ENCODE measurements around the gene LHCGR.
A peak's percentile ranks its signal among the peaks of the same experiment; 100 is the strongest.

Gene LHCGR

DNA sequence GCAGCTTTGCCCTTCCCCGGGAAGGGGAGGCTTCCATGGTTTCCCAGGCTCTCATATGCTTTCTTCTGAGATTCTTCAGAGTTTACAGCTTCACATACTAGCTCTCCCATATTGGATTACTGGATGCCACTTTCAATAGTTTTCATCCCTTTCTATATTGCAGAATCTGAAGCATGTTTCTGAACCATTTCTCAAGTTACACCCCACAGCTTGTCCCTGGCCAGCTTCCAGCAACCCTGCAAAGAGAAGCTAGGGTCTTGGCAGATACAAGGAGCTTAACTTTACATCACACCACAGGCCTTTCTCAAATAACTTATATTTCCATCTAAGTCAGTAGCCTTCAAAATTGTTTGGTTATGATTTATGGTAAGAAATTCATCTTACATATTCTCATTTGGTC lies 39.6 kb downstream of the LHCGR start:
- no peak overlapping the region for H3K4me3 ChIP-seq (ENCODE audit: low read depth, low read length)
- DNase-seq (ENCODE audit: low read depth): peak; percentile 63
- TF ChIP-seq, protein P1, sequence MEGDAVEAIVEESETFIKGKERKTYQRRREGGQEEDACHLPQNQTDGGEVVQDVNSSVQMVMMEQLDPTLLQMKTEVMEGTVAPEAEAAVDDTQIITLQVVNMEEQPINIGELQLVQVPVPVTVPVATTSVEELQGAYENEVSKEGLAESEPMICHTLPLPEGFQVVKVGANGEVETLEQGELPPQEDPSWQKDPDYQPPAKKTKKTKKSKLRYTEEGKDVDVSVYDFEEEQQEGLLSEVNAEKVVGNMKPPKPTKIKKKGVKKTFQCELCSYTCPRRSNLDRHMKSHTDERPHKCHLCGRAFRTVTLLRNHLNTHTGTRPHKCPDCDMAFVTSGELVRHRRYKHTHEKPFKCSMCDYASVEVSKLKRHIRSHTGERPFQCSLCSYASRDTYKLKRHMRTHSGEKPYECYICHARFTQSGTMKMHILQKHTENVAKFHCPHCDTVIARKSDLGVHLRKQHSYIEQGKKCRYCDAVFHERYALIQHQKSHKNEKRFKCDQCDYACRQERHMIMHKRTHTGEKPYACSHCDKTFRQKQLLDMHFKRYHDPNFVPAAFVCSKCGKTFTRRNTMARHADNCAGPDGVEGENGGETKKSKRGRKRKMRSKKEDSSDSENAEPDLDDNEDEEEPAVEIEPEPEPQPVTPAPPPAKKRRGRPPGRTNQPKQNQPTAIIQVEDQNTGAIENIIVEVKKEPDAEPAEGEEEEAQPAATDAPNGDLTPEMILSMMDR (IDR thresholded peaks at IDR 0.05; ENCODE audit: low read depth, low read length, missing control alignments): no peak
- in situ Hi-C loops (cut with HindIII; ENCODE audit: low sequenced_read_pairs): no loop called here

DNA sequence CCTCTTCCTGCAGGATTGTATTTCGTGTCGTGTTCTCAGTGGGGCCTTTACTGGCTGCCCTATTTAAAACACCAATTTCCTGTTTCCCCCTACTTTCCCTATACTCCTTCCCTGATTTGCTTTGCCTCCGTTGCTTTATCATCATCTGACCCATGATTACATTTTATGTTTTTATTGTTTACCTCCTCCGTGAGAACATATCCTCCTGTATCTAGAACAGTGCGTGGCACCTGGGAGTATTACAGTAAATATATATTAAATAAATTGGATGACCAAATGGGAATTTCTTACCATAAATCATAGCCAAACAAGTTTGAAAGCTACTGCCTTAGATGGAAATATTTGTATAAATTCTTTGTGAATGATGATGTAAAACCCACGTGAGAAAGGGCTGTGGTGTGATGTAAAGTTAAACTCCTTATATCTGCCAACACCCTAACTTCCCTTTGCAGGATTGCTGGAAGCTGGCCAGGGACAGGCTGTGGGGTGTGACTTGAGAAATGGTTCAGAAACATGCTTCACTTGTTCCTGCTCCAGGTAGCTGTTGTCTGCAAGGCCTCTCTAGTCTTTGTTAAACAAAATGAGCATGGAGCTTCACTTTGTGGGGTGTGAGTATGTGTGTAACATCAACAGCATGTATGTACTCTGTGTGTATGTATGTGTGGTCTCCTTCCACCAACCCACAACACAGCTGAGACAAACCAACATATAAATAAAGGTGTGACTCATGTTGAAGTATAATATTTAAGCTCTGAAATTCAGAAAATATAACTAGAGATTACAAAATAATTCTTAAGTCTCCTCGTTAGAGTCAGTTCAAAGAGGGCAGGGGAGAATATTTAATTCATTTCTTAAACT lies 40.3 kb downstream of the LHCGR start:
- in situ Hi-C loops (cut with HindIII; ENCODE audit: low sequenced_read_pairs): no loop called here
- no peak for DNase-seq (ENCODE audit: low read depth)
- TF ChIP-seq, protein P1 (IDR thresholded peaks at IDR 0.05; ENCODE audit: low read depth, low read length, missing control alignments): no peak
- no peak overlapping the region for H3K4me3 ChIP-seq (ENCODE audit: low read depth, low read length)

DNA sequence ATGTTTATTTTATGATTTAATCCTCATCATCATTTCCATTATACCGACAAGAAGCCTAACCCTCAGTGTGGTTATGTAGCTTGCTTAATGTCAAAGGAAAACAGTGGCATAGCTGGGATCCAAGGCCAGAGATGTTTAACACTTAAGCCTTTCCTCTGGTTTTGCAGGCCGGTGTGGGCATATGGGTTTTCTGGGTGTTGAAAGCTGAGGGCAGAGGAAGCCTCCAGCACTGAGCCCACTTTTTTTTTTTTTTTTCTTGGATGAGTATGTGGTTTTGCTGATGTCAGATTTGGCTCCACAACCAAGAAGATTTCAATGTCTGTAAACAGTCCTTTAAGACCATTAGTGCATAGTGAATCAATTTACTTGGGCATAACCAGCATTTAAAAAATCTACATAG lies 41.3 kb downstream of the LHCGR start:
- in situ Hi-C loops (cut with HindIII; ENCODE audit: low sequenced_read_pairs): no loop called here
- TF ChIP-seq, protein P1 (IDR thresholded peaks at IDR 0.05; ENCODE audit: low read depth, low read length, missing control alignments): no peak
- DNase-seq (ENCODE audit: low read depth): no peak
- no peak overlapping the region for H3K4me3 ChIP-seq (ENCODE audit: low read depth, low read length)

DNA sequence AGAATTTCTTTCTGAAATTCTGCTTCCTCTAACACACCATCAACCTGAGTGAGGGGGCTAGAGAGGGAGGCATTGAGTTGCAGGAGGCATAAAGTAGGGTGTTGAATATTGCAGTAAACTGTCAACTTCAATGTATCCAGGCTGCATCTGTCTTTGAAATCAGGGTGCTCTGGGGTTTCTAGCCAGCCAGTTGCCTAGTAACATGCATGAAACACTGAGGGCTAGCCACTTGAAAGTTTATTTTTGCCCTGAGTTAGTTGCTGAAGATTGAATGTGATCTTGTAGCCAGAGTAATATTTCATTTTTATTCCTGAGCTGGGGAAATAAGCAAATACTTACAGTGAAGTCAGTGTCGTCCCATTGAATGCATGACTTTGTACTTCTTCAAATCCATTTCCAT lies 41.9 kb downstream of the LHCGR start:
- in situ Hi-C loops (cut with HindIII; ENCODE audit: low sequenced_read_pairs): no loop called here
- TF ChIP-seq, protein P1 (IDR thresholded peaks at IDR 0.05; ENCODE audit: low read depth, low read length, missing control alignments): no peak
- no peak overlapping the region for H3K4me3 ChIP-seq (ENCODE audit: low read depth, low read length)
- DNase-seq (ENCODE audit: low read depth): no peak

DNA sequence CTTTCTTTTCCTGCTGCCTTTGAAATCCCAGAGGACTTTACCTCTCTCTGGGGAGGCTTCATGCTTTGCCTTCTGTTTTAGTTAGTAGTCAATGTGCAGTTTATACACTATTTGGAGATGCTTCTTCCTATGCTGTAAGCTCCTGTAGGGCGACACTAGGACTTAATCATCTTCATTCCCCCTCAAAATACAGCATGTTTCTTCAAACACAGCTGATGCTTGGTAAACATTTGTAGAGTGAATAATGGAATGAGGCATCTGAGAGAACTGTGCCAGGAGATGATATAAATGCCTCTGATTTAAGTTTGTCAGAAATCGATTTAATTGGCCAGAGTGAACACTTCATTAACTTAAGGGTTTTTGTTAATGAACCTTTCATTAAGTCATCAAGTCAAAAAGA lies 43.4 kb downstream of the LHCGR start:
- TF ChIP-seq, protein P1 (IDR thresholded peaks at IDR 0.05; ENCODE audit: low read depth, low read length, missing control alignments): no peak
- in situ Hi-C loops (cut with HindIII; ENCODE audit: low sequenced_read_pairs): no loop called here
- no peak overlapping the region for H3K4me3 ChIP-seq (ENCODE audit: low read depth, low read length)
- DNase-seq (ENCODE audit: low read depth): no peak

DNA sequence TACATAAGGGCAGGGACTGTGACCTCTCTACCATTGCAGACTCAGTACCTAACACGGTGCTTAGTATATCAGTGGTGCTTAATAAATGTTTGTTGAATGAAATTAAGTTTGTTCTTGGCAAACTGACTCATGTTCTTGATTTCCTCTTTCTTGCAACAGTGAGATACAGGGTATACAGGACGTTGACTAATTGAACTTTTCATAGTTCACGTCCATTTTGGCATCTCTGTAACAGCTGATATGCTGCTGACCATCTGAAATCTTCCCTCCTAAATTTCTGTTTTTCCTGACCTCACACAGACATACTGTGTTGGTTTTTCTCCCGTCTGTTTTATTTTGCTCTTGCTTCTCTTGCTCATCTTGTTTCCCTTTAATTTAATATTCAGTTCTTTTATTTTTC lies 44.2 kb downstream of the LHCGR start:
- DNase-seq (ENCODE audit: low read depth): no peak
- in situ Hi-C loops (cut with HindIII; ENCODE audit: low sequenced_read_pairs): no loop called here
- TF ChIP-seq, protein P1 (IDR thresholded peaks at IDR 0.05; ENCODE audit: low read depth, low read length, missing control alignments): no peak
- no peak overlapping the region for H3K4me3 ChIP-seq (ENCODE audit: low read depth, low read length)
